ENCODE results near the gene RAB39A. TPM values are rescaled to one million over a fixed set of nuclear protein-coding genes. Genes with fewer than 3 reads are reported as not detected.
"Not testable (repeated sequence)": the region's sequence is repeated elsewhere in the genome, so short reads cannot be mapped to it uniquely, and the experiment has no call there.

Gene RAB39A, protein sequence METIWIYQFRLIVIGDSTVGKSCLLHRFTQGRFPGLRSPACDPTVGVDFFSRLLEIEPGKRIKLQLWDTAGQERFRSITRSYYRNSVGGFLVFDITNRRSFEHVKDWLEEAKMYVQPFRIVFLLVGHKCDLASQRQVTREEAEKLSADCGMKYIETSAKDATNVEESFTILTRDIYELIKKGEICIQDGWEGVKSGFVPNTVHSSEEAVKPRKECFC
- polyA plus RNA-seq (2013, experiment 1 of 4): 7.2 TPM
- 5.7 TPM for polyA plus RNA-seq (2013, experiment 2 of 4)
- 4.7 TPM for polyA plus RNA-seq (2013, experiment 3 of 4)
- polyA plus RNA-seq (2013, experiment 4 of 4): 5.1 TPM

DNA sequence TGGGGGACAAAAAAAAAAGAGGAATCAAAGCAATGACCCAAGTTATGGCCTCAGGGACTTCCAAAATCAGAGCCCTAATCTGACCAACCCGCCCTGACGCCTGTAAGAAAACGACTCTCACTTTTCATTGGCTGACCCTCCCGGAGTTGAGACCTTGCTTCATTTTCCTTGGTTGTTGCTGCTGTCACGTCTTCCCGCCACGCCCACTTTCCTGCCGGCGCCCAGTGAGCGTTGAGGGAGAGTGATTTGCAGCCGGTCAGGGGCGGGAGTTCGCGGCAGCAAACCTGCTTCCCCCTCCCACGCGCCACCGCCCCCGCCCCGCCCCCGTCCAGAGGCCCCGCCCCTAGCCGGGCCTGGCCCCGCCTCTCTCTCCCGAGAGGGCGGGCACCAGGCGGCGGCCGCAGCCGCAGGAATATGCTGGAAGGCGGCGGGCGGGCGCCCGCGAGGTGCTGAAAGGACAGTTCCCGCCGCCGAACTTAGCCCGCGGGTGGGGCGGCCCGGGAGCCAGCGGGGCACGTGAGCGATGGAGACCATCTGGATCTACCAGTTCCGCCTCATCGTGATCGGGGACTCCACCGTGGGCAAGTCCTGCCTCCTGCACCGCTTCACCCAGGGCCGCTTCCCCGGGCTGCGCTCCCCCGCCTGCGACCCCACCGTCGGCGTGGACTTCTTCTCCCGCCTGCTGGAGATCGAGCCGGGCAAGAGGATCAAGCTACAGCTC is at the start of gene RAB39A:
TSS of gene RAB39A (plus strand) at position 403 of the 721 bp plus-strand sequence. CDS start at position 524, 121 bp downstream.
- Histone ChIP-seq H3K4me3 (ENCODE audit: insufficient read depth, low read depth, low read length) (peak within 1 kb of the TSS; percentile 85), H3K9me3 (ENCODE audit: control insufficient read depth, low read length) (no peaks in the 10 kb centered on the region), H3K36me3 (ENCODE audit: control insufficient read depth, insufficient read depth, low read length) (no peaks in the 10 kb centered on the region), H3K4me1 (ENCODE audit: control insufficient read depth, insufficient read depth, low read length) (peaks cover 3% of the 10 kb centered on the region), H3K27me3 (ENCODE audit: control insufficient read depth, insufficient read depth, low read length, poor library complexity, severe bottlenecking) (no peaks in the 10 kb centered on the region), H3K27ac (ENCODE audit: insufficient read depth, low read depth, low read length, poor library complexity, severe bottlenecking) (no peak within 1 kb of the TSS)
- 0 to 1% methylated on average over 61 of the region's 61 CpGs for WGBS, 2 experiments

DNA sequence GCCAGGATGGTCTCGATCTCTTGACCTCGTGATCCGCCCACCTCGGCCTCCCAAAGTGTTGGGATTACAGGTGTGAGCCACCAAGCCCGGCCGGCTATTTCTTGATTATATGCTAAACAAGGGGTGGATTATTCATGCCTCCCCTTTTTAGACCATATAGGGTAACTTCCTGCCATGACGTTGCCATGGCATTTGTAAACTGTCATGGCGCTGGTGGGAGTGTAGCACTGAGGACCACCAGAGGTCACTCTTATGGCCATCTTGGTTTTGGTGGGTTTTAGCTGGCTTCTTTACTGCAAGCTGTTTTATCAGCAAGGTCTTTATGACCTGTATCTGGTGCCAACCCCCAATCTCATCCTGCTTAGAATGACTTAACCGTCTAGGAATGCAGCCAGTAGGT is 46.8 kb upstream of the RAB39A start:
- H3K27ac ChIP-seq (ENCODE audit: insufficient read depth, low read depth, low read length, poor library complexity, severe bottlenecking); H3K4me3 ChIP-seq (ENCODE audit: insufficient read depth, low read depth, low read length); H3K9me3 ChIP-seq (ENCODE audit: control insufficient read depth, low read length); H3K4me1 ChIP-seq (ENCODE audit: control insufficient read depth, insufficient read depth, low read length); H3K36me3 ChIP-seq (ENCODE audit: control insufficient read depth, insufficient read depth, low read length); H3K27me3 ChIP-seq (ENCODE audit: control insufficient read depth, insufficient read depth, low read length, poor library complexity, severe bottlenecking): not testable (repeated sequence)
- 93 to 97% methylated on average over 9 of the region's 9 CpGs for WGBS, 2 experiments

DNA sequence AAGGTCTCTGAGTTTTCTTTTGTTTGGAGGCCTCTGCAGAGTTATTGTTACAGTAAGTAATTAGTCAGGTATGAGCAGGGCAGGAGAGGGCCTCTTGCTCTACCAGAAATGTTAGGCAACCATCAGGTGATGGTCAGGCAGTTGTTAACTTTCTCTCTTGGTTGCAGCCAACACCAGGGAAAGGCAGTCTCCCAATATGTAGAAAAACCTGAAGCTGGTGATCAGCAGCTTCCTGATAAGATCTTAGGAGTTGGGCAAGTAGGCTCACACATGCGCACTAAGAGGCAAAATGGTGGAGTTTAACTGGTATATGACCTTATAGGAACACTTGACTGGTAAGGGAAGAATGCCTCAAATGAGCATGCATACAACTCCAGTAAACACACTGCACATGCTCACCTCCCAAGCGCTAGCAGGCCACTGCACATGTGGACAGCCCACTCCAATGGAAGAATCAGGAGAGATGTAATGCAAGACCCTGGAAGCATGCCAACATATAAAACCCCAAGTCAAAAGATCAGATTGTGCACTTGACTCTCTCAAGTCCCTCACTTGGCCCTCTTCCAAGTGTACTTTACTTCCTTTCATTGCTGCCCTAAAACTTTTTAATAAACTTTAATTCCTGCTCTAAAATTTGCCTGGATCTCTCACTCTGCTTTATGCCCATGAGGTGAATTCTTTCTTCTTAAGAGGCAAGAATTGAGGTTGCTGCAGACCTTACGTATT is 46.0 kb upstream of the RAB39A start:
- Histone ChIP-seq H3K36me3 (ENCODE audit: control insufficient read depth, insufficient read depth, low read length) (no peaks in the 10 kb centered on the region), H3K27me3 (ENCODE audit: control insufficient read depth, insufficient read depth, low read length, poor library complexity, severe bottlenecking) (no peaks in the 10 kb centered on the region), H3K27ac (ENCODE audit: insufficient read depth, low read depth, low read length, poor library complexity, severe bottlenecking) (no peak overlapping the region), H3K9me3 (ENCODE audit: control insufficient read depth, low read length) (no peaks in the 10 kb centered on the region), H3K4me3 (ENCODE audit: insufficient read depth, low read depth, low read length) (no peak overlapping the region), H3K4me1 (ENCODE audit: control insufficient read depth, insufficient read depth, low read length) (no peaks in the 10 kb centered on the region)
- 94 to 98% methylated on average over 3 of the region's 3 CpGs for WGBS, 2 experiments

DNA sequence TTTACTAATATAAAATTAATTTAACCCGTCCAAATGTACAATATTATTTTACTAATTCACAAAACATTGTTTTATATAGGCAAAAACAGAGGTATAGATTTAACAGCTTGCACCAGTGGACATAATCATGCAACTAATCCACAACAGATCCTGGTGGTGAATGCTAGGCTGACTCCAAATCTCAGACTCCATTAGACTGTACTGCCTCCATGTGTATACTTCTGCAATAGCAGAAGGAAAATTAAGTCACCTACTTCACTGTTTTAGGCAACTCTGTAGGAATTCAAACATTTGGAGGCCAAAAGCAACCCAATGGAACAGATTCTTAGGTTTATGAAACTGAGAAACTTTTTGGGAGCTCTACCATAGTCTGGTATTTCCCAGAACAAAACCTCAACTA is 30.0 kb upstream of the RAB39A start:
- no peak overlapping the region for H3K4me3 ChIP-seq (ENCODE audit: insufficient read depth, low read depth, low read length)
- H3K36me3 ChIP-seq (ENCODE audit: control insufficient read depth, insufficient read depth, low read length): no peaks in the 10 kb centered on the region
- no peaks in the 10 kb centered on the region for H3K9me3 ChIP-seq (ENCODE audit: control insufficient read depth, low read length)
- WGBS, 2 experiments: no CpG with 5 or more reads among the region's 1 CpG
- no peaks in the 10 kb centered on the region for H3K27me3 ChIP-seq (ENCODE audit: control insufficient read depth, insufficient read depth, low read length, poor library complexity, severe bottlenecking)
- H3K4me1 ChIP-seq (ENCODE audit: control insufficient read depth, insufficient read depth, low read length): no peaks in the 10 kb centered on the region
- H3K27ac ChIP-seq (ENCODE audit: insufficient read depth, low read depth, low read length, poor library complexity, severe bottlenecking): no peak overlapping the region

DNA sequence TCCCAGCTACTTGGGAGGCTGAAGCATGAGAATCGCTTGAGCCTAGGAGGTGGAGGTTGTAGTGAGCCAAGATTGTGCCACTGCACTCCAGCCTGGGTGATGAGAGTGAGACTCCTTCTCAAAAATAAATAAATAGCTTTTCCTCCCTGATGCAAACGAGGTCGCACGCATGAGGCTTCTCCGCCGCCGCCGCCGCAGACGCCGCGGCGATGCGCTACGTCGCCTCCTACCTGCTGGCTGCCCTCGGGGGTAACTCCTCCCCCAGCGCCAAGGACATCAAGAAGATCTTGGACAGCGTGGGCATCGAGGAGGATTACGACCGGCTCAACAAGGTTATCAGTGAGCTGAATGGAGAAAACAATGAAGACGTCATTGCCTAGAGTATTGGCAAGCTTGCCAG is 20.0 kb upstream of the RAB39A start:
- Histone ChIP-seq H3K9me3 (ENCODE audit: control insufficient read depth, low read length) (no peaks in the 10 kb centered on the region), H3K27me3 (ENCODE audit: control insufficient read depth, insufficient read depth, low read length, poor library complexity, severe bottlenecking) (no peaks in the 10 kb centered on the region), H3K4me3 (ENCODE audit: insufficient read depth, low read depth, low read length) (no peak overlapping the region), H3K4me1 (ENCODE audit: control insufficient read depth, insufficient read depth, low read length) (no peaks in the 10 kb centered on the region), H3K36me3 (ENCODE audit: control insufficient read depth, insufficient read depth, low read length) (no peaks in the 10 kb centered on the region), H3K27ac (ENCODE audit: insufficient read depth, low read depth, low read length, poor library complexity, severe bottlenecking) (no peak overlapping the region)
- 96 to 97% methylated on average over 23 of the region's 23 CpGs for WGBS, 2 experiments

DNA sequence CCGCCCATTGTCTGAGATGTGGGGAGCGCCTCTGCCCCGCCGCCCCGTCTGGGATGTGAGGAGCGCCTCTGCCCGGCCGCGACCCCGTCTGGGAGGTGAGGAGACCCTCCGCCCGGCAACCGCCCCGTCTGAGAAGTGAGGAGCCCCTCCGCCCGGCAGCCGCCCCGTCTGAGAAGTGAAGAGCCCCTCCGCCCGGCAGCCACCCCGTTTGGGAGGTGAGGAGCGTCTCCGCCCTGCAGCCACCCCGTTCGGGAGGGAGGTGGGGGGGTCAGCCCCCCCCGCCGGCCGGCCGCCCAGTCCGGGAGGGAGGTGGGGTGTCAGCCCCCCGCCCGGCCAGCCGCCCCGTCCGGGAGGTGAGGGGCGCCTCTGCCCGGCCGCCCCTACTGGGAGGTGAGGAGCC is 15.8 kb upstream of the RAB39A start:
- not testable (repeated sequence) for H3K27me3 ChIP-seq (ENCODE audit: control insufficient read depth, insufficient read depth, low read length, poor library complexity, severe bottlenecking); H3K9me3 ChIP-seq (ENCODE audit: control insufficient read depth, low read length); H3K4me3 ChIP-seq (ENCODE audit: insufficient read depth, low read depth, low read length); H3K27ac ChIP-seq (ENCODE audit: insufficient read depth, low read depth, low read length, poor library complexity, severe bottlenecking); H3K4me1 ChIP-seq (ENCODE audit: control insufficient read depth, insufficient read depth, low read length); H3K36me3 ChIP-seq (ENCODE audit: control insufficient read depth, insufficient read depth, low read length)
- WGBS, 2 experiments: 96 to 97% methylated on average over 37 of the region's 38 CpGs

DNA sequence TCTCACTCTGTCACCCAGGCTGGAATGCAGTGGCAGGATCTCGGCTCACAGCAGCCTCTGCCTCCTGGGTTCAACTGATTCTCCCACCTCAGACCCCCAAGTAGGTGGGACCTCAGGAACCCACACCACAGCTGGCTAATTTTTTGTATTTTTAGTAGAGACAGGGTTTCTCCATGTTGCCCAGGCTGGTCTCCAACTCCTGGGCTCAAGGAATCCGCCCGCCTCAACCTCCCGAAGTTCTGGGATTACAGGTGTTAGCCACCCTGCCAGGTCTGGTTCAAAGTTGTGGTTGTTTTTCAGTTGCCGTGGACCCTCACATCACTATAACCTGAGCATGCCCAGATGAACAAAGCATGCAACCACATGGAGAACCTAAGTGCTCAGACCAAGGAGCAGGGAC is 13.0 kb upstream of the RAB39A start:
- Histone ChIP-seq H3K9me3 (ENCODE audit: control insufficient read depth, low read length) (no peaks in the 10 kb centered on the region), H3K4me3 (ENCODE audit: insufficient read depth, low read depth, low read length) (no peak overlapping the region), H3K36me3 (ENCODE audit: control insufficient read depth, insufficient read depth, low read length) (no peaks in the 10 kb centered on the region), H3K27me3 (ENCODE audit: control insufficient read depth, insufficient read depth, low read length, poor library complexity, severe bottlenecking) (no peaks in the 10 kb centered on the region), H3K4me1 (ENCODE audit: control insufficient read depth, insufficient read depth, low read length) (no peaks in the 10 kb centered on the region), H3K27ac (ENCODE audit: insufficient read depth, low read depth, low read length, poor library complexity, severe bottlenecking) (no peak overlapping the region)
- WGBS, 2 experiments: 90 to 91% methylated on average over 5 of the region's 5 CpGs

DNA sequence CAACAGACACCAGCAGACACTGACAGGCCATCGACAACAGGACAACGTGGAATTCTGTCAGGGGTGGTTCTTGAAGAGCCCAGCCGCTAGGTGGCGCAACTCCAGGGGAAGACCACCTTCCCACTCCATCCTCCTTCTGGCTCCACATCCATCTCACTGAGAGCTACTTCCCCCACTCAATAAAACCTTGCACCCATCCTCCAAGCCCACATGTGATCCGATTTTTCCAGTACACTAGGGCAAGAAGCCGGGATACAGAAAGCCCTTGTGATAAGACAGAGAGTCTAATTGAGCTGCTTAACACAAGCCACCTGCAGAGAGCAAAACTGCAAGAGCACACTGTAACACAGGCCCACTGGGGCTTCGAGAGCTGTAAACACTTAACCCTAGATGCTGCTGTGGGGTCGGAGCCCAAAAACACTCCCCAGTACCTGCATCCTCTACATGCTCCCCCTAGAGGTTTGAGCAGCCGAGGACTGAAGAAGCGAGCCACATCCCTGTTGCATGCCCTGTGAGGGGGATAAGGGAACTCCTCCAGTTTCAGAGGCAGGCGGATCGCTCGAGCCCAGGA is 11.5 kb upstream of the RAB39A start:
- WGBS, 2 experiments: 51 to 59% methylated on average over 13 of the region's 13 CpGs
- Histone ChIP-seq H3K4me3 (ENCODE audit: insufficient read depth, low read depth, low read length) (no peak overlapping the region), H3K9me3 (ENCODE audit: control insufficient read depth, low read length) (no peaks in the 10 kb centered on the region), H3K36me3 (ENCODE audit: control insufficient read depth, insufficient read depth, low read length) (no peaks in the 10 kb centered on the region), H3K27me3 (ENCODE audit: control insufficient read depth, insufficient read depth, low read length, poor library complexity, severe bottlenecking) (no peaks in the 10 kb centered on the region), H3K4me1 (ENCODE audit: control insufficient read depth, insufficient read depth, low read length) (no peaks in the 10 kb centered on the region), H3K27ac (ENCODE audit: insufficient read depth, low read depth, low read length, poor library complexity, severe bottlenecking) (no peak overlapping the region)

DNA sequence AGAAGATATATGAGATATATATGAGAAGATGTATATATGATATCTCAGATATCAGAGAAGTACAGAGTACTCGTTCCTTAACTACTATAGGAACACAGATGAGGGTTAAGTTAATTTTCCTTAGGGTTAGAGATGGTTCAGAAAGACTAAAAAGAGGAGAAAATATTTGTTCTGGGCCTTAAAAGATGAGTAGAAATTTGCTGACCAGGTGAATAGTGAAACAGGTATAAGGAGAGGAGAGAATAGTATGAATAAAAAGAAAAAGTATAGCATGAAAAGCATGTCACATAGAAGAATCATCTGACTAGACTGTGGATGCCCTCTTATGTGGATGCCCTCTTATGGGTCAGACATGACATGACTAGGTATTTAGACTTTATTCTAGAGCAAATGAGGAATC is 6.3 kb upstream of the RAB39A start:
- Histone ChIP-seq H3K36me3 (ENCODE audit: control insufficient read depth, insufficient read depth, low read length) (no peaks in the 10 kb centered on the region), H3K27ac (ENCODE audit: insufficient read depth, low read depth, low read length, poor library complexity, severe bottlenecking) (no peak overlapping the region), H3K4me3 (ENCODE audit: insufficient read depth, low read depth, low read length) (no peak overlapping the region), H3K27me3 (ENCODE audit: control insufficient read depth, insufficient read depth, low read length, poor library complexity, severe bottlenecking) (no peaks in the 10 kb centered on the region), H3K4me1 (ENCODE audit: control insufficient read depth, insufficient read depth, low read length) (no peaks in the 10 kb centered on the region), H3K9me3 (ENCODE audit: control insufficient read depth, low read length) (no peaks in the 10 kb centered on the region)
- WGBS, 2 experiments: 100% methylated on average over 1 of the region's 1 CpG

DNA sequence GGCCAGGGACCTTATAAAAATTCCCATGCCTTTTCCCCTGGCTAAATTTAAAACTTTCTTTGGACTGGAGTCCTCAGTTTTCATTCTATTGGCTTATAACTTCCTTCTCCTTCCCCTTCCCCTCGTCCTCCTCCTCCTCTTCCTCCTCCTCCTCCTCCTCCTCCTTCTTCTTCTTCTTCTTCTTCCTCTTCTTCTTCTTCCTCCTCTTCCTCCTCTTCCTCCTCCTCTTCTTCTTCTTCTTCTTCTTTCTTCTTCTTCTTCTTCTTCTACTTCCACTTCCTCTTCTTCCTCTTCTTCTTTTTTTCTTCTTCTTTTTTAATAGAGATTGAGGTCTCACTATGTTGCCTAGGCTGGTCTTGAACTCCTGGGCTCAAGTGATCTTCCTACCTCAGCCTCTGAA is 4.7 kb upstream of the RAB39A start:
- not testable (repeated sequence) for H3K27ac ChIP-seq (ENCODE audit: insufficient read depth, low read depth, low read length, poor library complexity, severe bottlenecking); H3K4me1 ChIP-seq (ENCODE audit: control insufficient read depth, insufficient read depth, low read length); H3K27me3 ChIP-seq (ENCODE audit: control insufficient read depth, insufficient read depth, low read length, poor library complexity, severe bottlenecking); H3K36me3 ChIP-seq (ENCODE audit: control insufficient read depth, insufficient read depth, low read length); H3K9me3 ChIP-seq (ENCODE audit: control insufficient read depth, low read length); H3K4me3 ChIP-seq (ENCODE audit: insufficient read depth, low read depth, low read length)
- WGBS, 2 experiments: 62 to 71% methylated on average over 1 of the region's 1 CpG
